Measurements from ENCODE around the gene MOB3A. TPM values are rescaled to one million over a fixed set of nuclear protein-coding genes. Genes with fewer than 3 reads are reported as not detected.

The MOB3A gene
- total RNA-seq, 6 donors from 2014 or later, result 35.4 to 107 (median 60.7) TPM

DNA sequence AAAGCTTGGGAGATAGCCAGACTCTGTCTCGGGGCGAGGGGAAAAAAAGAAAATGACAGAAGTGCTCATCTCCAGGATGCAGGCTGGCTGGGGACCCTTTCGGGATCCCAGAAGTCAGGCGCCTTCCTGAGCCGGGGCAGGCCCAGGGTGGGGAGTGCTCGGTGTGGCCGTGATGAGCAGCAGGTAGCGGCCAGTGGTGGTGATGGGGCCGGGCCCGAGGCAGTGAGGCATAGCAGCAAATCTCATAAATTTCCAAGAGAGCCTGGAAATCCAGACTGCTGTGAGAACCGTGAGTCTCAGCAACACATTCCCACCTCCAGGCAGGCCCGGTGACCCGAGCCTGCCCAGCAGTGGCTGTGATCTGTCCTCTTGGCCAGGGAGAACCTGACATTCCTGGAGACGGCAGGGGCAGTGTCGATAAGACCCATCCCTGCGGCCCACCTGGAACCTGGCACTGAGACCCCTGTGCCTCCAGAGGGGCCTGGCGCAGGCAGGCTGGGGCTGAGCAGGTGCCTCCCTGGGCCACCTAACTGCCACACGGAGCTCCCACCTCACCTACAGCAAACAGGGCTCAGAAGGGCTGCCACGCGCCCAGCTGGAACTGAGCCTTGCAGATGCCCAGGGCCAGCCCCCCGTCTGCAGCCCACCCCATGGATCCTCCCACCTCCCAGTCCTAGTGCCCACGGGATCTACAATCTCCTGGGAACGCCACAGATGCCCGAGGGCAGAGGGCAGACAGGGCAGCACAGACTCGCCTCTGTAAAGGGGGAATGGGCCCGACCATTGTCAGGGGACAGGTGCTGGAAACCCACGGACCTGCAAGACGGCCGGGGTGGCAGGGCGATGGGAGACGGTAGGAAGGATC lies 24.0 kb upstream of the MOB3A start:
- Histone ChIP-seq H3K4me3 (no peak overlapping the region), H3K27me3 (no peaks in the 10 kb centered on the region), H3K27ac (no peak overlapping the region), H3K9me3 (no peaks in the 10 kb centered on the region), H3K36me3 (peaks cover 57 to 100% (median 97%) of the 10 kb centered on the region in 4 donors), H3K4me1 (no peaks in the 10 kb centered on the region)
- 88 to 95% methylated on average over 15 to 29 of the region's 31 CpGs for WGBS, 2 donors
- no peak for ATAC-seq (ENCODE audit: low FRiP score in 2 of 2)
- peak in 1 of 2 donors; percentile 66 for DNase-seq
- TF ChIP-seq POLR2A (IDR thresholded peaks at IDR 0.05), result no peak
- no peak for TF ChIP-seq POLR2AphosphoS5 (IDR thresholded peaks at IDR 0.05)
- no peak for TF ChIP-seq EP300 (IDR thresholded peaks at IDR 0.05)
- TF ChIP-seq, protein P1, sequence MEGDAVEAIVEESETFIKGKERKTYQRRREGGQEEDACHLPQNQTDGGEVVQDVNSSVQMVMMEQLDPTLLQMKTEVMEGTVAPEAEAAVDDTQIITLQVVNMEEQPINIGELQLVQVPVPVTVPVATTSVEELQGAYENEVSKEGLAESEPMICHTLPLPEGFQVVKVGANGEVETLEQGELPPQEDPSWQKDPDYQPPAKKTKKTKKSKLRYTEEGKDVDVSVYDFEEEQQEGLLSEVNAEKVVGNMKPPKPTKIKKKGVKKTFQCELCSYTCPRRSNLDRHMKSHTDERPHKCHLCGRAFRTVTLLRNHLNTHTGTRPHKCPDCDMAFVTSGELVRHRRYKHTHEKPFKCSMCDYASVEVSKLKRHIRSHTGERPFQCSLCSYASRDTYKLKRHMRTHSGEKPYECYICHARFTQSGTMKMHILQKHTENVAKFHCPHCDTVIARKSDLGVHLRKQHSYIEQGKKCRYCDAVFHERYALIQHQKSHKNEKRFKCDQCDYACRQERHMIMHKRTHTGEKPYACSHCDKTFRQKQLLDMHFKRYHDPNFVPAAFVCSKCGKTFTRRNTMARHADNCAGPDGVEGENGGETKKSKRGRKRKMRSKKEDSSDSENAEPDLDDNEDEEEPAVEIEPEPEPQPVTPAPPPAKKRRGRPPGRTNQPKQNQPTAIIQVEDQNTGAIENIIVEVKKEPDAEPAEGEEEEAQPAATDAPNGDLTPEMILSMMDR (IDR thresholded peaks at IDR 0.05), result no peak

DNA sequence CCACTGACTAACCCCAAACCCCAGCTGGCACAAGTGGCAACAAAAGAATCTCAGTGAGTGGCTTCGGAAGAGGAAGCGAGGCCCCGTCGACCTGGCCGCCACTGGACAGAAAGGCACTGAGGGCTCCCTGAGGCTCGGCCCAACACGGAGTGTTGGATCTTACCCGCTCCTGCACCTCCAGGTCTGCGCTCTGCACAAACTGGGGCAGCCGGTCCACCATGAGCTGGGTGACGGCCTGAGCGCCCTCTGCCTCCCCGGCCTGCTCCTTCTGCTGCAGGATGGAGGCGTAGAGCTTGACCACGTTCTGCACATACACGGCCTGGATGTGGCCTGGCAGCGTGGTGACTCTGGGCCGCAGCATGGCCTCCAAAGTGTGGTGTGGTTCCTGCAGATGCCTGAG lies 22.3 kb upstream of the MOB3A start:
- DNase-seq (peak in 1 of 2 donors; percentile 56), ATAC-seq (ENCODE audit: low FRiP score in 2 of 2) (no peak)
- TF ChIP-seq POLR2A (IDR thresholded peaks at IDR 0.05), result no peak
- no peak for TF ChIP-seq EP300 (IDR thresholded peaks at IDR 0.05)
- TF ChIP-seq POLR2AphosphoS5 (IDR thresholded peaks at IDR 0.05), result no peak
- 85% methylated on average over 13 of the region's 18 CpGs; no CpG with 5 or more reads in 1 of the 2 donors for WGBS, 2 donors
- H3K27ac ChIP-seq, result no peak overlapping the region
- H3K4me3 ChIP-seq, result no peak overlapping the region
- H3K36me3 ChIP-seq, result peaks cover 72 to 100% (median 99%) of the 10 kb centered on the region in 4 donors
- no peaks in the 10 kb centered on the region for H3K9me3 ChIP-seq
- no peaks in the 10 kb centered on the region for H3K4me1 ChIP-seq
- no peaks in the 10 kb centered on the region for H3K27me3 ChIP-seq

DNA sequence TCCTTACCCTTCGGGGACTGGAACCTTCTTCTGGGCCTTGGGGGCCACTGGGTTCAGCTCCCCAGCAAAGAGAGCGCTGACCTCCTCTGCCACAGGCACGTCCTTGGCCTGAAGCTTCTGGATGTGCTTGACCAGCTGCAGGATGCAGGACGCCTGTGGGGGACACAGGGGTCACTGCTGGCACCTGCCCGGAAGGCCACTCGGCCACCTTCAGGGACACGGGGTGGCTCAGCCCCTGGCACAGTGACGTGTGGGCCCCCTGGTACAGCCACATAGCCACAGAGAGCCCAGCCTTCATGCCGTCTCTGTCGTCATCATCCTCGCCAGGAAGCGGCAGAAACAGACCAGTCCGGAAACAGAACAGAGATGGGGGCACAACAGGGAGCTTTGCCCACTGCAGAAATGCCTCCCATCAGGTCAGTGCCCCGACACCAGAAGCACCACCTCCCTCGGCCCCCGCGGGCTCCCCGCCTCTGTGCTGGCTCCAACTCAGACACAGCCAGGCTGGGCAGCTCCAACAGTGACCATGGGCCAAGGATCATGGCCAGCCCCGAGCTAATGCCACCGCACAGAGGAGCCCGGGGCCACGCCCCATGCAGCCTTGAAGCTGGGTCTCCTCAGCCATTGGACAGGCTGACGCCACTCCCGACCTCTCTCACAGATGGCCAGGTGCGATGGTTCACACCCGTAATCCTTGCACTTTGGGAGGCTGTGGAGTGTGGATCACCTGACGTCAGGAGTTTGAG lies 21.3 kb upstream of the MOB3A start:
- Histone ChIP-seq H3K27ac (no peak overlapping the region), H3K27me3 (no peaks in the 10 kb centered on the region), H3K36me3 (peaks cover 74 to 100% (median 99%) of the 10 kb centered on the region in 4 donors), H3K9me3 (no peaks in the 10 kb centered on the region), H3K4me3 (no peak overlapping the region), H3K4me1 (no peaks in the 10 kb centered on the region)
- TF ChIP-seq POLR2A (IDR thresholded peaks at IDR 0.05) (no peak), EP300 (IDR thresholded peaks at IDR 0.05) (no peak), POLR2AphosphoS5 (IDR thresholded peaks at IDR 0.05) (no peak)
- TF ChIP-seq, protein P1 (IDR thresholded peaks at IDR 0.05), result no peak
- ATAC-seq (ENCODE audit: low FRiP score in 2 of 2) (no peak), DNase-seq (peak in 1 of 2 donors; percentile 79)
- WGBS, 2 donors, result 95 to 97% methylated on average over 7 to 23 of the region's 27 CpGs

DNA sequence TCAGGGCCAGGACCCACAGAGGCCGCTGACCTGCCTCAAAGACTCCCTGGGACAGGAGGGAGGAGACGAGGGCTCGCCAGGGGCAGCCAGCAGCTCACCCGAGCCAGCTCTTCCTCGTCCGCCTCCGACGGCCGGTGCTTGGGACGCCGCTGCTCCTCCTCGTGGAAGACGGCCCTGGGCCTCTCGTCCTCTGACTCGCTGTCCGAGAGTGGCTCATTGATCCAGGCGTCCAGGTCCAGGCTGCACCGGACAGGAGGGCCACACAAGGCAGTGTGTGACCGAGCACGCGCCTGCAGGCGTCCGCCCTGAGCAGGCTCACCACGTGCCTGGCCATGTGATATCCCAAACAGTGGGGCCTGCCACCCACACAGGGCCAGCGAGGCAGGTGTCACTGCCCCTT lies 20.4 kb upstream of the MOB3A start:
- Histone ChIP-seq H3K4me1 (no peaks in the 10 kb centered on the region), H3K27me3 (no peaks in the 10 kb centered on the region), H3K4me3 (no peak overlapping the region), H3K36me3 (peaks cover 77 to 100% (median 99%) of the 10 kb centered on the region in 4 donors), H3K27ac (no peak overlapping the region), H3K9me3 (no peaks in the 10 kb centered on the region)
- DNase-seq, result peak in 1 of 2 donors; percentile 76
- WGBS, 2 donors, result 91 to 93% methylated on average over 11 to 16 of the region's 25 CpGs
- ATAC-seq (ENCODE audit: low FRiP score in 2 of 2), result no peak
- TF ChIP-seq, protein P1 (IDR thresholded peaks at IDR 0.05), result no peak
- TF ChIP-seq POLR2AphosphoS5 (IDR thresholded peaks at IDR 0.05) (no peak), EP300 (IDR thresholded peaks at IDR 0.05) (no peak), POLR2A (IDR thresholded peaks at IDR 0.05) (no peak)

DNA sequence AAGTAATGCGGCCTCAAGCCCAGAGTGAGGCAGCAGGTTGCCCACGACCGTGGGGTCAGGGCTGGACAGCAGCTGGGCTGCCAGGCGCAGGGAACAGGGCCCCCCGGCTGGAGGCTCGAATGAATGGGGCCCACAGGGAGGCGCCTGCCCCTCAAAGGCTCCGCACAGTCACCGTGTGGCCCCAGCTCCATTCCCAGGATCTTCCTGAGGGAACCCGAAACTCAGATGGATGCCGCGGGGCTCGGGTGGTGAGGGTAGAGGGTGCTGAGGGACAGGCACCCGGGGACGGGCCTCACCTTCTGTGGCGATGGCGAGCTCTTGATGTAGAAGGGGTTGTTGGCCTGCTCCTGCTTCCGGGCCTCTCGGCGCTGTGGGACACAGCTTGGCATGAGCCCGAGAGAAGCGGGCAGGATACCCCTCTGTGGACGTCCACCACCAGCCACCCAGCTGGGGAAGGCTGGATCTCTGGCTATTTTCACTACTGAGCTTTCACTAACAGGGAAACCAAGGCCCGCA lies 19.8 kb upstream of the MOB3A start:
- no peaks in the 10 kb centered on the region for H3K4me1 ChIP-seq
- no peak overlapping the region for H3K4me3 ChIP-seq
- 93 to 95% methylated on average over 23 to 24 of the region's 24 CpGs for WGBS, 2 donors
- no peak overlapping the region for H3K27ac ChIP-seq
- H3K9me3 ChIP-seq, result no peaks in the 10 kb centered on the region
- H3K27me3 ChIP-seq, result no peaks in the 10 kb centered on the region
- ATAC-seq (ENCODE audit: low FRiP score in 2 of 2) (no peak), DNase-seq (peak in 1 of 2 donors; percentile 68)
- peaks cover 77 to 100% (median 99%) of the 10 kb centered on the region in 4 donors for H3K36me3 ChIP-seq
- TF ChIP-seq, protein P1 (IDR thresholded peaks at IDR 0.05), result no peak
- TF ChIP-seq POLR2A (IDR thresholded peaks at IDR 0.05), result no peak
- TF ChIP-seq POLR2AphosphoS5 (IDR thresholded peaks at IDR 0.05), result no peak
- TF ChIP-seq EP300 (IDR thresholded peaks at IDR 0.05), result no peak

All from upper lobe of left lung (tissue), 6 donors.